ENCODE measurements around the gene CPNE2.
"Not testable (repeated sequence)": the region's sequence is repeated elsewhere in the genome, so short reads cannot be mapped to it uniquely, and the experiment has no call there.

CPNE2 gene

DNA sequence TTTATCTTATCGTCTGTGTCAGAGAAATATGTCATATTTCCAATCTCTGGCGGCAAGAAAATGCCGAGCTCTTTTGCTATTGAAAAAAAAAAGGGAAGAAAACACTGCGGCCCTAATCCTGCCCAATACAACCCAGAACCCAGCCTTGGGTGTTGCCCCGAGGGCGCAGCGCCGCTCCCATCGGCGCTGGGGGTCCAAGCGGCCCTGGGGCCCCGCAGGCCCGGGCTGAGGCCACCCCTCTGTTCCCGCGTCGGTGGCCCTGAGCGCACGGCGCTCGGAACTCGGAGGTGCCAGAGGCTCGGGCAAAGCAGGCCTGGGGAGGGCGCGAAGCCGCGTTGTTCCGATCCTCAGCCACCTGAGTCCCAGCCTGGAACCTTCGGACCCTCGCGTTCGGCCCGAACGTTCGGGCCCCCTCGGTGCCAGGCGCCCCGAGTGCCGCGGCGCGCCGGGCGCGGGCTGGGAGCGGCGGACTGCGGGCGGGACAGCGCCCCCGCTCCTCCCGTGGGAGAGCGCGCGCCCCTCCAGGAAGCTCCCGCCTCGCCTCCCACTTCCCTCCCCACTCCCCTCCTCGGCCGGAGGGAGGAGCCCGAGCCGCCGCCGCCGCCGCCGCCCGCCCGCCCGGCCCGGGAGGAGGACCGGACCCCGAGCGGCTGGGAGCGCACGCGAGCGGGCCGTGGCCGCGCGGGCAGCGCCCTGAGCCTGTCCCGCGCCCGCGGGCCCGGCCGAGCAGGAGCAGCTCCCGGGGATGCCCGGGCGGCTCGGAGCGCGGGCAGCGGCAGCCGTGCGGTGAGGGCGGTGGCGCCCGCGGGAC lies at the start of gene CPNE2:
Gene CPNE2, plus strand, starts transcription at position 609 of the 811 bp plus-strand sequence. CDS start 18,160 bp downstream, outside the sequence.
- DNase-seq = no peak

DNA sequence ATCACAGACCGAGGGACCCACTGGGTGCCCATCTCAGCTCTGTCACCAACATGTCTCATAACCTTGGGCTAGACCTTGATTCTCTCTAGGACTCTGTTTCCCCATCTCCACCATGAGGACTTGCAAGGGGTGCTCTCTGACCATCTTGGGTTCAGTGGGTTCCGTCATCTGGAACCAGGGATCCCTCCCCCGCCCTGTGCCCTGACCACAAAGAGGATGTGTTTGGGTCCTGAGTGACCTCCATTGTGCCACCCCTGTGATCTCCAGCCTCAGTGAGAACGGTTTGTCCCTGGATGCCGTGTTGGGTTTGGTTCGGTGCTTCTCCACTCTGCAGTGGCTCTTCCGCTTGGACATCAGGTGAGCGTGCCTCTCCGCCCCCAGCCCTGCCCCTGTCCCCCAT lies 49.1 kb upstream of the CPNE2 start:
- DNase-seq = no peak

DNA sequence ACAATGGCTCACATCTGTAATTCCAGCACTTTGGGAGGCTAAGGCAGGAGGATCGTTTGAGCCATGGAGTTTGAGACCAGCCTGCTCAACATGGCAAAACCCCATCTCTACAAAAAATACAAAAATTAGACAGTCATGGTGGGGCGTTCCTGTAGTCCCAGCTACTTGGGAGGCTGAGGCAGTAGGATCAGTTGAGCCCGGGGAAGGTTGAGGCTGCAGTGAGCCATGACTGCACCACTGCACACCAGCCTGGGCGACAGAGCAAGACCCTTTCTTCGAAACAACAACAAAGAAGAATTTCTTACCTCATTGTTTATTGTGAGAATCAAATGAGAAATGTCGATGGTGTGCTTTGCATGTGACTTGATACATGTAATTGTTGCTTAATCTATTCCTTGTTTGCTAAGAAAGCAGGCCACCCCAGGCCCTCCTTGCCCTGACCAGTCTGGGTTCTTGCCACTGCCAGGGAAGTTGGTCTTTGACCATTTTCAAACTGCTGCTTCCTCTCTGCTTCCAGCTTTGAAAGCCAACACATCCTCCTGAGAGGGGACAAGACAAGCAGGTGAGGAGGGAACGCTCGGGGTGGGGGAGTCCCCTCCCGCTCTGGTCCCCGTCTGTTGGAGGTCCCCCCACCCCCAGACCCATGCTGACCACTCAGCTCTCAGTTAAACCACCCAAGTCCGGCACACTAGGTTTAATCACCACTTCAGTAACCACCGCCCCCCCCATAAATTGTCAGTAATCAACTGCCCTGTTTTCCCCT lies 47.3 kb upstream of the CPNE2 start:
- DNase-seq = no peak

DNA sequence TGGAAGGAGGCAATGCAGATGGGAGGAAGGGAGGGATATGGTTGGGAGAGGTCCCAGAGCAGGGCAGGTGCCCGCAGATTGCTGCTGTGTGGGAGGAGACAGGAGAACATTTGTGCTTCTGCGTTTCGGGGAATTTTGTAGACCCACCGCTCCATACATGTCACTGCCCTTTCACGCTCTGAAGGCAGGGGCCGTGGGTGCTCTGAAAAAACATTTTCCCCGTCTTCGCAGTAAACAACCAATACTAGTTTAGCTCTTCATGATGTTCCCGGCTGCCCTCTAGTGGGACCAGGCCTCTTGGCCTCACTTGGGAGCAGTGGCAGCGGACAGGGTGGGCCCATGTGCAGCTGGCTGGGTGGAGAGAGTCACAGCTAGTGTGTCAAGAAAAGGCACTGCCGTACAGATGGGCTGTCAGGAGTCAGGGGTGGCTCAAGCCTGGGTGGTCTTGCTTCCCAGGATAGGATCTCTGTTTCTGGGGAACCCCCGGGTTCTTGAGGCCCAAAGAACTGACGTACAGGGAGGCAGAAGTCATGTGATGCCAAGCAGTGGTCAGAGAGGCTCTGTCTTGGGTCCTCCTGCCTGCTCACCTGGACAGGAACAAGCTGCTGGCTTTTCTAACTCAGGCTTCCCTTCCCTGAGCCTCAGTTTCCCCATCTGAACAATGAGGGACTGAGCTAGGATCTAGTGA lies 46.5 kb upstream of the CPNE2 start:
- no peak for DNase-seq

DNA sequence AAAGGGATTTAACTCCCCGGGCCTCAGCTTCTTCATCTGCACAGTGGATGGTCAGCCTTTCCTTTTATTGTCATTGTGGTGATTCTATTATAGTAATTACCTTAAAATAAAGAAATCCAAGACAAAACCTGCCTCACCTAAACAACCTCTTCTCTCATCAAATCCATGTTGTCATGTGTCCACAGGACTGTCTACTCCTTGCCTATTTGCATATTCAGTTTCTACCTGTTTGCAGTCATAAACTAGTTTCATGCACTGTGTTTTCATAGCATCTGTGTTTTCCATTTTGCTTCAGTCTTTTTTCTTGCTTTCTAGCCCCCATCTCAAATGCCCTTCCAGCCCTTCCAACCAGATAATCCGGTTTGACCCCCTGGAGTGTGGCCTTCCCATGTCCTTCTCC lies 44.3 kb upstream of the CPNE2 start:
- no peak for DNase-seq

DNA sequence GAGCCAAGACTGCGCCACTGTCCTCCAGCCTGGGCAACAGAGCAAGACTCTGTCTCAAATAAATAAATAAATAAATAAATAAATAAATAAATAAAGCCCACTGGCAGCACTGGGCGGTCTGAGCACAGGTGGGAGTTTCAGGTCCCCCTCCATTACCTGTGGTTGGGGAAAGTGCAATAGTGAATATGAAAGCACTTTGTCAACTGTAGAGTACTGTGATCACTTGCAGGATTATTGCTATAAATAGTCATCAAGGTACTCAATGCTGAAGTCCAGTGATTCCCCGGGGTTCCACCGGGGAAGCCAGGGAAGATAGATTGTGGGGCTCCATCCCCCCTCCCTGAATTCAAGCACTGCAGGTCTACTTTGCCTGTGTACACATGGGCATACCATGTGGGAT lies 42.7 kb upstream of the CPNE2 start:
- no peak for DNase-seq

DNA sequence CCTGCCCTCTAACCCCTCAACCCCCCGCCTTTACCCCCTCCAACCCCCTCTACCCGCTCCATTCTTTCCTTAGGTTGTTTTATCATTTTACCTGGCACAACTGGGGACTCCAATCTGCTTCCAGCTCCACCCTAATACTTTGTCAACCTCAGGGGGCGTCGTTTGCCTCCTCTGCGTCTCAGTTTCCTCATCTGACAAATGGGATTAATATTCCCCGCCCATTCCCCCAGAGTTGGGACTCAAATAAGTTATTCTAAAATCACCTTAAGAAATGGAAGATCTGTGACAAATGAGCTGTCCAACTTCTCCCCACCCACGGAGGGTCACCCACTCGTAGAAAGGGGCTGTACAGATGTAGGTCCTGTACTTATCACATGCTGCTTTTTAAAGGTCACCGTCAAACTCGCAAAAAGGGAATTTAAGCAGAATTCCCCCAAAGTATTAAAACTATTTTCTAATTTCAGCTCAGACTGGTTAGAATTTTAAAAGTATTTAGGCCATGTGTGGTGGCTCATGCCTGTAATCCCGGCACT lies 40.6 kb upstream of the CPNE2 start:
- DNase-seq = no peak

DNA sequence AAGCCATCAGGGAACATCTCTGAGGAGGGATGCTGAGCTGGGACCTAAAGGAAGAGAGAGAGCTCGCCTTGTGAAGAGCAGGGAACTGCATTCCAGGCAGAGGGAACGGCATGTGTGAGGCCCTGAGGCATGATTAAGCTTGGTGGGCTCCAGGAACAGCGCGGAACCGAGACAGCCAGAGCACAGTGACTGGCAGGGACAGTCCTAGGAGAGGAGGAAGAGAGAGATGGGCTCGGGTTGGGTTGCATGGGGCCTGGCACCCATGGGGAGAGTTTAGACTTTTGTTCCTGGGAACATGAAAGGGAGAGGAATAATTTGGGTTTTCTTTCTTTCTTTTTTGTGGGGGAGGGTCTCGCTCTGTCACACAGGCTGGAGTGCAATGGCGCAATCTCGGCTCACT lies 39.2 kb upstream of the CPNE2 start:
- no peak for DNase-seq

DNA sequence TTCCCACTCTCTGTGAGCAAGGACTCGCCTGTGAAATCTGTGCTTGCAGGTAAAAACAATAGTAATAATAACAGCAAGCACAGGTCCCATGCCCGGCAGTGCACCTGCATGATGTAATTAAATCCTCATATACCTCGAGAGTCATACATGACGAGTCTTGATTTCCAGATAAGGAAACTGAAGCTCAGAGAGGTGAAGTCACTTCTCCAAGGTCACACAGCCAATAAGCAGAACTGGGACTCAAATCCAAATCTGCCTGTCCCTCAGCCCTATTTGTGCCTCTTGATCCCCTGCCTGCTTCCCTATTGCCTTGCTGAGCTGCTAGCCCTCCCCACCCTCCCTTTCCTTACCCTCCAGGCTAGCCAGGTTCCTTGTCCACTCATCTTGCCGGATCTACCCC lies 38.0 kb upstream of the CPNE2 start:
- DNase-seq = no peak

DNA sequence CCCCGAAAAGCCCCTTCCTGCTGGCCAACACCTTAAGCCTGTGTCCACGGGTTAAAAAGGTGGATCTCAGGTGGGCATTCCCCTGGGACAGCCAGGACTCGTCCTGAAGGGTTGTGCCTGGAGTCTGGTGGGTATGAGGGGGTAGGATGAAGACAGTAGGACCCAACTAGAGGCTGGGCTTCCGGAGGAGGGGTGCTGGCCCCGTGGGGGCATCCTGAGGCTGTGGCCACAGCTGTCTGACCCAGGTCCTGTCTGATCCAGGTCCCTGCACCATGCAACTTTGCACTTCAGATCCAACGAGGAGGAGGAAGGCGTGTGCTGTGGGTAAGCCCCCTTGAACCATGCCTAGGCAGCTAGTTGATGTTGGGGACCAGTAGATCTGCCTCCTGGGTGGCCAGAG lies 37.6 kb upstream of the CPNE2 start:
- no peak for DNase-seq

DNA sequence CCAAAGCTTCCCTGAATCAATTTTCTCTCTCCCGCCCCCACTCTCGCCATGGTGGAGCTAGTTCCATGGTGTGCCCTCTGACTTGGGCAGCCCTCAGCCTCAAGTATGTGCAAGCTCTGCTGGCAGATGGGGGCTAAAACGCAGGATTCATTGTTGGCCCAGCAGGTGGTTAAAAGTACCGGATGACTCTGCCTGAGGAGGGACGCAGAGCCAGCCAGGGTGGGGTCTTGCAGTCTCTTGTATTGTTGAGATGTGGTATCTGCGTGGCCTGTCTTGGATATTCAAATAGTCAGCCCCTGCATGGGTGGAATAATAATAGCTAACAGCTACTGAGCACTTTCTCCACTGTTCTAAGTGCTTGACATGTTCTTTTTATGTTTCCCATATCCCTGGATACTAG lies 36.7 kb upstream of the CPNE2 start:
- DNase-seq = no peak

DNA sequence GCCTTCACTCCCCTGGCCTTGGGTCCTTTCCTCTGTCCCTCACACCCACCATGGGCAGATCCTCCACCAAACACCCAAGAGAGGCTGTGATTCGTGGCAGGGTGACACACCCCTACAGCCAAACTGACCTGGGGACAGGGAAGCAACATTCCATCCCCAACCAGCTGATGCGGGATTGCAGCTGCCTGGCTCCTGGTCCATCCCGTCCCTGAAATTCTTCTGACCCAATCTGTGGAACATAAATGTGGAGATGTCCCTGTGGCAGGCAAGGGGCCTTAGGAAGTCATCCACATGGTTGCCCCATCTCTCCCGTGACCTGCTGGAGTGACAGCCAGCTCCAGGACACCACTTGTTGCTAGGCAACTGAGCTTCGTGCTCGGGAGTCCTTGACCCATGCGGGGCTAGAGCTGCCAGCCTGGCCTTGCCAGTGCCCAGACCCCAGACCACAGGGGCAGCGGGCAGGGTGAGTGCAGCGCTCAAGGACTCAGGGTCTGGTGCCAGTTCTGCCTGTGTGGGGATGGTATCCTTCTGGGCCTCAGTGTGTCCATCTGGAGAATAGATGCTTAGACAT lies 34.0 kb upstream of the CPNE2 start:
- no peak for DNase-seq

DNA sequence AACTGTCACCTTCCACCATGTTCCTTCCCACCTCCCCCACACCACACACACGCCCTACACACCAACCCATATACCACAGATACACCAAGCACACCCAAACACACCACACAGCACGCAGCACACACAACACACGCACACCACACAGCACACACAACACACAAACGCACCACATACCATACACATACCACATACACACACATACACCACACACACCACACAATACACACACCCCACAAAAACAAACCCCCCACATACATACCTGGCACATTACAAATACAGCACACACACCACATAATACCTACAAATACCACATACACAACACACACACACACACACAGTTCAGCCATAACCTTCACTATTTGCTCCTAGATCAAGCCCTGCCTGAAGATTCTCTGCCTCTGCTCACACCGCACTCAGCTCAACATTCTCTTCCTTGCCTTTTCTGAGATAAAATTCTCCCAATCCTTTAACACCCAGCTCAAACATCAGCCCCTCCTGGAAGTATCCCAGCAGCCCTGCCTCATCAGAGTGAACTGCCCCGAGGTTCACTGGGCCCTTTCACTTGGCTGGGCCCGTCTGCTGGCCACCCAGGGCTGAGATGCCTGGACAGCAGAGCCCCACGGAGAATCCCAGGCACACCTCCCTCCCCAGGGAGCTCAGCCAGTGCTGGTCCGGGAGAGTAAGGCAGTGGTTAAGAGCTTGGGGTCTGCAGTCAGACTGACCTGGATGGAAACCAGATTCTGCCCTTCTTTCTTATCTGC lies 31.9 kb upstream of the CPNE2 start:
- DNase-seq = no peak

DNA sequence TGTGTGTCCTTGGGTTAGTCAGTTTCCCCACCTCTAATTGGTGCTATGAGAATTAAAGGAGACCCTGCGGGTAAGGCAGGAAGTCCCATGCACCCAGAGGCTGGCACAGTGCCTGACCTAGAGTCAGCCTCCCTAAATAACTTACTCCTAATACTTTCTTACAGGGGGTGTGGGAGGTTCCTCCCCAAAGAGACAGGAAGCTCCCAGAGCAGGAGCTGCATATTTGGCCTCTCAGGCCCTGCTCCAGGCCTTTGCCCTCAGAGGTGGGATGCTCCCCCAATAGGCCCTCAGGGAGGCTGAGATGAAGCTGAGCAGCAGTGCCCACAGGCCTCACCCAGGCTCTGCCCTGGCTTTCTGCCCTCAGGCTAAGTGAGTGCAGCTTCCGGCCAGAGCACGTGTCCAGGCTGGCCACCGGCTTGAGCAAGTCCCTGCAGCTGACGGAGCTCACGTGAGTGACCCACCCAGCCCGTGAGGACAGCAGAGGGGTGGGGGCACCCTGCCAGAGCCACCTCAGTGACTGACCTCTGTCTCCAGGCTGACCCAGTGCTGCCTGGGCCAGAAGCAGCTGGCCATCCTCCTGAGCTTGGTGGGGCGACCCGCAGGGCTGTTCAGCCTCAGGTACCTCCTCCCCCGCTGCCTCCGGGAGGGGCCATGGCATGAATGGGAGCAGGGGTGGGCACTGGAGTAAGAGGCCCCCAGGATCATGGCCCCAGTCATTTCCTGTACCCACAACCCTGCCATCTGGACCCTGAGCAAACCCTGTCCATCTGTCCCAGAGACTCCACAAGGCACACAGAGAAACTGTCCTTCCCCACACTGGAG lies 31.1 kb upstream of the CPNE2 start:
- DNase-seq = no peak

DNA sequence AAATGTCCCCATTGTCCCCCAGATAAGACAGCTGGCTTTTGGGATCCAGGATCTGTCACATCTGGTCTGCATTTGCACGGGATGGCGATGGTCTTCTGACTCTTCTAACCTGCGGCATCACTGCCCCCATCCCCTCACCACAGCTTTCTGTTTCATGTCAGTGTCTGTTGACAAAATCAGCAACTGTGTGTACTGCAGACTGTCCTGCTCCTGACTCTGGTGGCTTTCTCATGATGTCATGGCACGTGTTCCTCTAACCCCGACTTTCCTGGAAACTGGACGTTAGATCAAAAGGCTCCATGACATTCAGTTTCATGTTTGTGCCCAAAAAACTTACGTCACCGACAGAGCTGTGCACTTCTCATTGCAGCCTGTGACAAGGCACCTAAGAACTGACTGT lies 30.1 kb upstream of the CPNE2 start:
- DNase-seq = no peak

DNA sequence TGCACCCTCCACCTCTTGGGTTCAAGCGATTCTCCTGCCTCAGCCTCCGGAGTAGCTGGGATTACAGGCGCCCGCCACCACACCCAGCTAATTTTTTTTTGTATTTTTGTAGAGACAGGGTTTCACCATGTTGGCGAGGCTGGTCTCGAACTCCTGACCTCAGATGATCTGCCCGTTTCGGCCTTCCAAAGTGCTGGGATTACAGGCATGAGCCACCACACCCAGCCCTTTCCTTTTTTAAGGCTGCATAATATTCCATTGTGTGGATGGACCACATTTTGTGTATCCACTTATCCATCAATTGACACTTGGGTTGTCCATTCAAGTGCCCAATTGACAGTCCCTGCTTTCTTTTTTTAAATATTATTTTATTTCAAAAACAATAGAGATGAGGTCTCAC lies 29.2 kb upstream of the CPNE2 start:
- not testable (repeated sequence) for DNase-seq

DNA sequence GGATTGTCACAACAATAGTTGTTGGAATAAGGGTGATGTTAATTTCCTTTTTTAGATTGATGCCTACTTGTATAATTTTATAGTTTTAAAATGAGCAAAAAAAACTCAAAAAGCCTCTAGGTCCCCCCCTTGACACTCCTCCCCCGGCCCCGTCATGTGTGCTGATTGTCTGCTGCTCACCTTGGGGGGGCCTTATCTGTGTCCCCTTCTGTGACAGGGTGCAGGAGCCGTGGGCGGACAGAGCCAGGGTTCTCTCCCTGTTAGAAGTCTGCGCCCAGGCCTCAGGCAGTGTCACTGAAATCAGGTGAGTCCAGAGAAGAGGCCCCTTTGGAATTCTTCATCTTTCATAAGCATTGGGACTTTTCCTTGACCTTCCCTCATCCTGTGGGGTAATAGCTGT lies 27.4 kb upstream of the CPNE2 start:
- DNase-seq = no peak

DNA sequence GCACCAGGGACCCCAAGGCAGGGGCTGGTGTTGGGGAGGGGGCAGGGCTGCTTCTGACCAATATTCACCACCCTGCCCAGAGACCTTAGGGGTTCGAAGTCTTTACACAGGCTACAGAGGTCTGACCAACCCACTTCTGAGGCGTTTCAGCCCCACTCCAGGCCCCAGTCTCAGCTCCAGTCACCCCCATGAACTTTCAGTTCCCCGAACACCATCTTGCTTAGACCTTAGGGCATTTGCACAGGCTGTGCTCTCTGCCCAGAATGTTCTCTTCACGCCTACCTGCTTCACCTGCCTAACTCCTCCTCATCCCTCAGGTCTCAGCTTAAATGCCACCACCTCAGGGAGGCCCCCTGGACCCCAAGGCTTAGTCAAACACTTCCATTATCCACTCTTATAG lies 25.8 kb upstream of the CPNE2 start:
- DNase-seq = no peak

DNA sequence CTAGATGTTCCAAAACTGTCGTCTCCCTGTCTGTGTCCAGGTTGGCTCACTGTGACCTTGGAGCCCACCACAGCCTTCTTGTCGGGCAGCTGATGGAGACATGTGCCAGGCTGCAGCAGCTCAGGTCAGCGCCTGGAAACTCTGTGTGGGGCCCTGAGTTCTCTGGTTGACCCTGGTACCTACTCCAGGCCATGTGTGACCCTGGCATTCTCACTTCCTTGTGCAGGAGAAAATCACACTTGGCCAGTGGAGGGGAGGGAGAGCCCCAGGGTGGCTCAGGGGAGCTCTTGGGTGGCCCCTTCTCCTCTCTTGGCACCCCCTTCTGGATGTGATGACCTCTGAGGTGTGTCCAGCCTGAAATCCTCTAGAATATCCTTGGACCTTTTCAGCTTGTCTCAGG lies 25.0 kb upstream of the CPNE2 start:
- no peak for DNase-seq

DNA sequence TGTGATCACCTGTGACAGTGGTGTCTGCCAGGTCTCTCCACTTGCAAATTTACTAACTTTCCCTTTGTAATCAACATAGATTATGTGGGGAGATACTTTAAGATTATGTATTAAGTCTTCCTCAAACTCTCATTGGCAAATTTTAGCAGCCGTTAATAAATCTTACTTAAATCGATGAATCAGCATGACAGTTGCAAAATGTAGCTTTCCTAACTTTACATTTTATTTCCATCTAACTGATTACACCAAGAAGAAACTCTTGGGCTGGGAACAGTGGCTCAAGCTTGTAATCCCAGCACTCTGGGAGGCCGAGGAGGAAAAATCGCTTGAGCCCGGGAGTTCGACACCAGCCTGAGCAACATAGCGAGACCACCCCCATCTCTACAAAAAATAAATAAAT lies 23.3 kb upstream of the CPNE2 start:
- no peak for DNase-seq

DNA sequence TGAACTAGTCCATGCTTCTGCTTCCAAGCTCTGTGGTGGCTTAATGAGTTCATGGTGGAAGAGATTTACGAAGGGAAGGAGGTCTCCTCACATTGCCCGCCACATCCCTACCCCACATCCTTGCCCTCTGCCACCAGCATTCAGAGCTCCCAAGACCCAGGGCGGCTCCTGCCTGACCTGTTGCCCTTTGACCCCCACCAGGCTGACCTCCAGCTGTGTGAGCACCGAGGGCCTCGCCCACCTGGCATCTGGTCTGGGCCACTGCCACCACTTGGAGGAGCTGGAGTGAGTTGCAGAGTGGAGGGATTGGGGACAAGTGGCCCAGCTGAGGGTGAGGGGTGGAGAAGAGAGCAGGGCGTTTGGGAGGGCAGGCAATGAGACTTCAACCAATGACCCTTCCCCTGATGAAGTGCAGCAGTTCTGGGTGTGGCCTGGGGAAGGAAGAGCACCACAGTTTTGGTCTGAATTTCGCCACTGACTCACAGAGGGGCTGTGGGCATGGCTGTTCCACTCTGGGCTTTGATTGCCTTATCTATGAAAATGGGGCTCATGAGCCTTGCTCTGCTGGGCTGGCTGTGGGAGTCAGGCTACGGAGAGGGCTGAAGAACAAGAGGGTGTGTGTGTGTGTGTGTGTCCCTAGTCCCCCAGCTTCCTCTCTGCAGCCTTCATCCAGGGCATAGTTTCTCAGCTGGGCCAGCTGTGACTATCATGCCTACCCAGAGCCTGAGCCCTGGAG lies 22.6 kb upstream of the CPNE2 start:
- DNase-seq = no peak
